Ectodermal cell (in vitro differentiated cells): ENCODE data around the gene FAM153A. TPM values are rescaled to one million over a fixed set of nuclear protein-coding genes. Genes with fewer than 3 reads are reported as not detected.
"Not testable (repeated sequence)": the region's sequence is repeated elsewhere in the genome, so short reads cannot be mapped to it uniquely, and the experiment has no call there.

Experiments used
- H3K27ac ChIP-seq: 2 replicates; pipeline ENCODE4 v1.7.0; 2013; ENCODE audit warnings: mild to moderate bottlenecking, low read depth, low read length; ENCODE audit not compliant: insufficient read depth, poor library complexity, severe bottlenecking
- H3K27me3 ChIP-seq: 2 replicates; pipeline ENCODE4 v1.7.0; 2013; ENCODE audit warnings: mild to moderate bottlenecking, low read length; ENCODE audit not compliant: insufficient read depth, control insufficient read depth, poor library complexity, severe bottlenecking
- H3K36me3 ChIP-seq: one replicate; pipeline ENCODE4 v1.7.0; 2013; ENCODE audit warnings: low read length; ENCODE audit not compliant: control insufficient read depth, insufficient read depth
- H3K4me1 ChIP-seq: one replicate; pipeline ENCODE4 v1.7.0; 2013; ENCODE audit warnings: low read length; ENCODE audit not compliant: control insufficient read depth, insufficient read depth
- H3K4me3 ChIP-seq: 2 replicates; pipeline ENCODE4 v1.7.0; 2013; ENCODE audit warnings: low read depth, low read length, control low read depth; ENCODE audit not compliant: insufficient read depth
- H3K9me3 ChIP-seq: 2 replicates; pipeline ENCODE4 v1.7.0; 2013; ENCODE audit warnings: mild to moderate bottlenecking, low read length, moderate library complexity; ENCODE audit not compliant: control insufficient read depth
- WGBS, 2 experiments: methylation state at CpG; one replicate each; pipeline ENCODE4 v1.1.7; 2013; ENCODE audit warnings: missing lambda C conversion rate in 2 of 2; 5-methylcytosine and 5-hydroxymethylcytosine counted together
- polyA plus RNA-seq, 4 experiments: library from polyadenylated mRNA; stranded (reverse); fragments of 50-300 nt; gene quantifications; one replicate each; pipeline ENCODE4 v1.2.3, GENCODE V29; 2013

Gene FAM153A
- not detected for polyA plus RNA-seq (2013, experiment 1 of 4)
- polyA plus RNA-seq (2013, experiment 2 of 4): not detected
- polyA plus RNA-seq (2013, experiment 3 of 4): not detected
- polyA plus RNA-seq (2013, experiment 4 of 4): not detected

DNA sequence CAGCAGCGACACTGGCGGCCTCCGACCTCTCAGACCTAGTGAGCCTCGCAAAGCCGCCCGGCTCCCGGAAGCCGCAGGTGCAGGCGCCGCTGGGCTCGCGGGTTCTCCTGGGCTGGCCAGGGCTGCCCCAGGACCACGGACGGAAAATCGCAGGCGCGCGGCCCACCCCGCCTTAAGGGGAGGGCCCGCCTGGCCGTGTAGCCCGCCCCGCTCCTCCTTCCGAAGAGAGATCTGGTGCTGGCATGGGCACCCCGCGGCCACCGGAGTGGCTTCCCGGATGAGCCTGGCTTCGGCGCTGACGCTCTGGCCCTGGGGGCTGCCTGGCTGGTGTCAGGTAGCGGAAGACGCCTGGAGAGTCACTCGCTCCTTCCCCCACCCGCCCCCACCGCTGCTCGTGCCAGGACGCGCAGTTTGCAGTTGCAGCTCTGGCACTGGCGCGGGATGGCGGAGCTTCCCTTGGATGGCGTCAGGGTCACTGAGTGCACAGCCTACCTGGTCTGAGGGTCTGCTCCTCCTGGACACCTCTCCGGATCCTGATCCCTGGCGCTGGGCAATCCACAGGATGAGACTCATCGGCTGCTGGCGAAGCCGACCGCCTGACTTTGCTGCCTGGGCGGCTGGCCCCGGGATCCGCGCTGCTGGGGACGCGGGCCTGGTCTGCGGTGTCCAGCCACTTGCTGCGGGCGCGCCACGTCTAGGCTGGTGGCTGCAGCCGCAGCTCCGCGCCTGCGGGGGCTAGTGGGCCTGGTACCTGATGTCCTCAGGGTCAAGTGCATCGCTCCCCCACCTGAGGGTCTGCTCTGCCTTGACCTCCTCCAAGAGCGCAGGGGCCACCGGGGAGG lies at the start of gene FAM153A:
Gene FAM153A, minus strand, starts transcription at position 108 of the 842 bp plus-strand sequence.
- not testable (repeated sequence) for H3K9me3 ChIP-seq, H3K36me3 ChIP-seq, H3K4me1 ChIP-seq, H3K27ac ChIP-seq, H3K4me3 ChIP-seq, H3K27me3 ChIP-seq
- no CpG with 5 or more reads among the region's 67 CpGs for WGBS, 2 experiments

DNA sequence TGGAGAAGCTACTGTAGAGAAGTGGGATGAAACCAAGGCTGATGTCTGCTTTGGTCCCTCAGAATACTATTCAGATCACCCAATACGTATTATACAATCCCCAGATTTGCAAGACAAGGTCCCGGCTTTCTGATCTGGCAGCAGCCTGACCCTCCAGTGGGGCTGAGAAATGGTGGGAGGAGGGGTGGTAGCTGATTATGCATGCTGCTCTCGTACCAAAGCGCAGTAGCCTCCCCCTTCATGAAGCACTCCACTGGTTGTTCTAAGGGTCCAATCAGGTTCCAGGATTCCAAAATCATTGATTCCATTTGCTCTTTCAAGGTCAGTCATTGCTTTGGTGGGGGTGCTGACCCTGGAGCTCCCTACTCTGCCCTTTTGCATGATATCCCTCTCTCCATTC lies 49.6 kb upstream of the FAM153A start:
- not testable (repeated sequence) for H3K9me3 ChIP-seq, H3K36me3 ChIP-seq, H3K27me3 ChIP-seq, H3K4me3 ChIP-seq, H3K27ac ChIP-seq, H3K4me1 ChIP-seq
- 93% methylated on average over 2 of the region's 4 CpGs; no CpG with 5 or more reads in 1 of the 2 experiments for WGBS, 2 experiments

DNA sequence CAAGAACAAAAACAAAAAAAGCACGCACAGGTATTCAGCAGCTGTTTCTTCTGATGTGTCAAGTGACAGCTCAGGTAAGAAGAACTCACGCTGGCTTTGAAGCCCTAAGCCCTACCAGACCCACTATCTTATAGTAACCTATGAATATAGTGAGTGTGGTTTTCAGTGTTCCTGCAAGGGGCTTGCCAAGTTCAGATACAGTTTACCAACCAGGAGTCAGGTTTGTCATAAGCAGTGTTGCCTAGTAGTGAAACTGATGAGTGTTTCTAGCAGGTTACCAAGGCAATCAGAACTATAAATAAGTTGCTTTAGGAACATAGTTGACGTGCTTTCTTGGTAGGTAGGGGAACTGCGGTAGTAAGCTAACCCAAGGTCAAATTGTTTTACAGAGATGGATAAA lies 43.4 kb upstream of the FAM153A start:
- H3K36me3 ChIP-seq, H3K4me1 ChIP-seq, H3K27me3 ChIP-seq, H3K9me3 ChIP-seq, H3K27ac ChIP-seq, H3K4me3 ChIP-seq: not testable (repeated sequence)
- no CpG with 5 or more reads among the region's 4 CpGs for WGBS, 2 experiments

DNA sequence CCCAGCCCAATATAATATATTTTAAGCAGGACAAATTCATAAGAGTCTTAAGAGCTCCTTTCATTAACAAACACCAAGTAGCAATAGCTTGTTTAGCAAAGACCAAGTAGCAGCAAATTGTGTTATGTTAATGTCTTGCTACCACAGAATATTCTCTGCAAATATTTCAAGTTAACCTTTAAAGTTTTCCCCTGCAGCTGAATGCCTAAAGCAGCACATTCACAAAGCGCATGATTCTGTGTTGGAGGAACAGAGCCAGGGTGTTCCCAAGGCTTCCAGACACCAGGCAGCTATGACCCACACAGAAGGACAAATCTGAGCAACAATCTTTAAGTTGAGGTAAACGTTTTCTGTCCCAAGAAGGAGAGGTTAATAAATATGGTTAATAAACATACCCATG lies 42.1 kb upstream of the FAM153A start:
- H3K36me3 ChIP-seq, H3K4me3 ChIP-seq, H3K27me3 ChIP-seq, H3K9me3 ChIP-seq, H3K27ac ChIP-seq, H3K4me1 ChIP-seq: not testable (repeated sequence)
- WGBS, 2 experiments: no CpG with 5 or more reads among the region's 2 CpGs

DNA sequence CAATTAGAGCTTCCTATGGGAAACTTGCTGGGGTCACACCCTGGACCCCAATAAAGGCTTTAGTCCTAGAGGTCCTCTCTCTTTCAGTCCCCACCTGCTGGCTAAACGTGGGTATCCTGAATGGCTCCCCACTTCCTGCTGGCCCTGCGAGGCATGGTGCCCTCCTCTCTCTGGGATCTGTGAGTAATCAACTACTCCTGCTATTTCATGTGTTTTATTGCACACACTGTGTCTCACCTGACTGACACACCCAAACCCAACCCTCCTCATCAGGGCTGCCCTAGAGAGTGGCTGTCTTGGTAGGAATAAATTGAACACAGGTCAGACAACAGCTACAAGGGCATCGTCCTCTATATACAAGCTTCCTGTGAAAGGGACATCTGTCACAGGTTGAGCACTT lies 39.8 kb upstream of the FAM153A start:
- H3K27me3 ChIP-seq, H3K36me3 ChIP-seq, H3K4me1 ChIP-seq, H3K9me3 ChIP-seq, H3K27ac ChIP-seq, H3K4me3 ChIP-seq: not testable (repeated sequence)
- no CpG with 5 or more reads among the region's 3 CpGs for WGBS, 2 experiments

DNA sequence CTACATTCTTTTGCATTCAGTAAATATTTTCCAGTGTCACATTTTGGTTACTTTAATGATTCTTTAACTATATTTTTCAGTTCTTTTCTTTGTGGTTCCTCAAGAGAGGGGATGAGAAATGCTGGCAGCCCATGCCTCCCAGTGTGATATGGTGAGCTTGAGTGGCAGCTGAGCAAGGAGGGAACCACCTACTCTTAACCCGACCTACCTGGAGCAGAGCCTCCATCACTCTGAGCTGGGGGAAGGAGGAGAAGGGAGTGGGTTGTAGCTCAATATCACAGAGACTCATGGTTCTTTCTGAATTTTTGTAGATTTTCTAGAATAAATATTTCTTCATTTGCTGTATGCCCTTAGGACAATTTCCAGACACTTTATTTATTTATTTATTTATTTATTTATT lies 37.0 kb upstream of the FAM153A start:
- not testable (repeated sequence) for H3K4me3 ChIP-seq, H3K27me3 ChIP-seq, H3K9me3 ChIP-seq, H3K4me1 ChIP-seq, H3K36me3 ChIP-seq, H3K27ac ChIP-seq
- WGBS, 2 experiments: no CpG with 5 or more reads among the region's 1 CpG

DNA sequence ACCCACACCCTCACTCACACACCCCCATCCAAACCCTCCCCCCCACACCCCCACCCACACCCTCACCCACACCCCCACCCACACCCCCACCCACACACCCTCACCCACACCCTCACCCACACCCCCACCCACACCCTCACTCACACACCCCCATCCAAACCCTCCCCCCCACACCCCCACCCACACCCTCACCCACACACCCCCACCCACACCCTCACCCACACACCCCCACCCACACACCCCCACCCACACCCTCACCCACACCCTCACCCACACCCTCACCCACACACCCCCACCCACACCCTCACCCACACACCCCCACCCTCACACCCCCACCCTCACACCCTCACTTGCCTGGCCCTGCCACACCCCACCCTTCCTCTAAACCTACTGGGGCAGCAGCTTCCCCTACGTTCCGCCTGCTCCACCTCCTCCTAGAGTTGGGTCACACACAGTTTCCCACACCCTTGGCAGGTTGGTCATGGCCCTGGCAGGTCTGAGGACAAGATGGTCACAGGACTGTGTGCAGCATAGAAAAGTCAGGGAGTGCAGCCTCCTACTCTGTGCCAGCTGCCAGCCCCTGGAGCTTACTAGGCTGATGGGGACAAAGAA lies 30.2 kb upstream of the FAM153A start:
- not testable (repeated sequence) for H3K9me3 ChIP-seq, H3K4me1 ChIP-seq, H3K36me3 ChIP-seq, H3K27me3 ChIP-seq, H3K4me3 ChIP-seq, H3K27ac ChIP-seq
- no CpG with 5 or more reads among the region's 2 CpGs for WGBS, 2 experiments

DNA sequence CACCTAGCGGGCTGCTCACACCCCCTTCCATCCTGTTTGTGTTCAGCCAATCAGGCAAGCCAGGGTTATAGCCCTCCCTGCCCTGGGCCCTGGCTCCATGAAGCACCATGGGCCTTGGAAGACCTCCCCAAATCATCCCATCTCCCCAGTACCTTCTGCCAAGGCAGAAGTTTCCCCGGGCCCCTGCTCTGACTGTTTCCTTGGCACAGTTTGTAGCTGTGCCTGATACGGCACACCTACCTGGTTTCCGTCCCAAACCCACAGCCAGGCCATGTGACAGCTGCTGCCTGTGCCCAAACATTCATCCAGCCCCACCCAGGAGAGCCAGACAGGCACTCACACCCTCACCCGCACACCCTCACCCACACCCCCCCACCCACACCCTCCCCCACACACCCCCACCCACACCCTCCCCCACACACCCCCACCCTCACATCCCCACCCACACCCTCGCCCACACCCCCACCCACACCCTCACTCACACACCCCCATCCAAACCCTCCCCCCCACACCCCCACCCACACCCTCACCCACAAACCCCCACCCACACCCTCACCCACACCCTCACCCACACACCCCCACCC lies 29.6 kb upstream of the FAM153A start:
- H3K4me3 ChIP-seq, H3K4me1 ChIP-seq, H3K36me3 ChIP-seq, H3K27me3 ChIP-seq, H3K27ac ChIP-seq, H3K9me3 ChIP-seq: not testable (repeated sequence)
- no CpG with 5 or more reads among the region's 6 CpGs for WGBS, 2 experiments

DNA sequence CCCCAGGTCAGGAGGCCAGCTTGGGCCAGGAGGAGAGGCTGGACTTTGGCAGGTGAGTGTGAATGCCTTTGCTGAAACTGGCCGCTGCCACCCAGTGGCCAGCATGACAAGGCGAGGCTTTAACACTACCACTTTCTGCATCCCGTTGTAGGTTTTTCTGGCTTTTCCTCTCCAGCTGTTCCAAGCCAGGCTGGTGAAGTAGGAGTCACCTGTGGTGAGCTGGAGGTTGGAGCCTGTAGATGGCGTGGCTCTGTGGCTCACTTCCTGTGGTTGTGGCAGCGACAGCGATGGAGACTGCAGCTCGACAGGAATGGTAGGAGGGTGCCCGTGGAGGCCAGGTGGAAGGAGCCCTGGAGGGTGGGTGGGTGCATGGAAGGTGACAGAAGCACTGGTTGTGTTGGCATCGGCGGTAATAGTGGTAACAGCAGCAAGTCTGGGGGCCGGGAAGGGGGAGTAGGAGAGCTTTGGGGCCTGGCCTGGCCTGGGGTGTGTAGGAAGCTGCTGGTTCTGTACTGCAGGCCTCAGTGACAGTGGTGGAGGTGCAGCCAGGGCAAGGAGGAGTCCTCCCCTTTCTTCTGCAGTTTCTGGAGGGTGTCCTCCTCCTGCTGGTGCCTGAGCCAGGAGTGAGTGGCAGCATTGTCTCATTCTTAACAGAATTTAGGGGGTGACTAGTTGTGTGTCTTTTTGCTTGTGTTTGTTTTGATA lies 26.7 kb upstream of the FAM153A start:
- WGBS, 2 experiments: no CpG with 5 or more reads among the region's 11 CpGs
- not testable (repeated sequence) for H3K4me1 ChIP-seq, H3K9me3 ChIP-seq, H3K4me3 ChIP-seq, H3K27me3 ChIP-seq, H3K36me3 ChIP-seq, H3K27ac ChIP-seq

DNA sequence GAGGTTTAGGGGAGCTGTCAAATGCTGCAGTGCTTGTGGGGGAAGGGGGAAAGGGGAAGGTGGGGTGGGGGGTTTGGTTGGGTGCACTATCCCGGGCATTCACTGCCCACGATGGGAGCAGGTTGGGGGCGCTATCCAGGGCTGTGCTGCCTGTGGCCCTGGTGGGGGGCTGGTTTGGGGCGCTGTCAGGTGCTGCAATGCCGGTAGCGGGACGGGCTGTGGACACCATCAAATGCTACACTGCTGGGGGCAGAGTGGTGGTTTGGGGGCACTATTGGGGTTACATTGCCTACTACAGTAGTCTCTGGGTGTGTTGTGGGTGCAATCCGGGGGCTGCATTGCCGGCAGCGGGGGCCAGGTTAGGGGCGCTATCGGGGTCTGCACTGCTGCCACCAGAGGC lies 25.7 kb upstream of the FAM153A start:
- 100% methylated on average over 5 of the region's 12 CpGs; no CpG with 5 or more reads in 1 of the 2 experiments for WGBS, 2 experiments
- not testable (repeated sequence) for H3K4me3 ChIP-seq, H3K27me3 ChIP-seq, H3K36me3 ChIP-seq, H3K4me1 ChIP-seq, H3K9me3 ChIP-seq, H3K27ac ChIP-seq
